ENCODE measurements around the gene SELENOT. TPM values are rescaled to one million over a fixed set of nuclear protein-coding genes. Genes with fewer than 3 reads are reported as not detected.
A peak's percentile ranks its signal among the peaks of the same experiment; 100 is the strongest.

Gene SELENOT, protein sequence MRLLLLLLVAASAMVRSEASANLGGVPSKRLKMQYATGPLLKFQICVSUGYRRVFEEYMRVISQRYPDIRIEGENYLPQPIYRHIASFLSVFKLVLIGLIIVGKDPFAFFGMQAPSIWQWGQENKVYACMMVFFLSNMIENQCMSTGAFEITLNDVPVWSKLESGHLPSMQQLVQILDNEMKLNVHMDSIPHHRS
- total RNA-seq (10 to 100 TPM; 61.4 to 68.5 TPM), polyA plus RNA-seq (100 to 1,000 TPM; 142 to 267 (median 173) TPM), total RNA-seq (42.2 to 136 (median 63.3) reads per million in 6 experiments)

DNA sequence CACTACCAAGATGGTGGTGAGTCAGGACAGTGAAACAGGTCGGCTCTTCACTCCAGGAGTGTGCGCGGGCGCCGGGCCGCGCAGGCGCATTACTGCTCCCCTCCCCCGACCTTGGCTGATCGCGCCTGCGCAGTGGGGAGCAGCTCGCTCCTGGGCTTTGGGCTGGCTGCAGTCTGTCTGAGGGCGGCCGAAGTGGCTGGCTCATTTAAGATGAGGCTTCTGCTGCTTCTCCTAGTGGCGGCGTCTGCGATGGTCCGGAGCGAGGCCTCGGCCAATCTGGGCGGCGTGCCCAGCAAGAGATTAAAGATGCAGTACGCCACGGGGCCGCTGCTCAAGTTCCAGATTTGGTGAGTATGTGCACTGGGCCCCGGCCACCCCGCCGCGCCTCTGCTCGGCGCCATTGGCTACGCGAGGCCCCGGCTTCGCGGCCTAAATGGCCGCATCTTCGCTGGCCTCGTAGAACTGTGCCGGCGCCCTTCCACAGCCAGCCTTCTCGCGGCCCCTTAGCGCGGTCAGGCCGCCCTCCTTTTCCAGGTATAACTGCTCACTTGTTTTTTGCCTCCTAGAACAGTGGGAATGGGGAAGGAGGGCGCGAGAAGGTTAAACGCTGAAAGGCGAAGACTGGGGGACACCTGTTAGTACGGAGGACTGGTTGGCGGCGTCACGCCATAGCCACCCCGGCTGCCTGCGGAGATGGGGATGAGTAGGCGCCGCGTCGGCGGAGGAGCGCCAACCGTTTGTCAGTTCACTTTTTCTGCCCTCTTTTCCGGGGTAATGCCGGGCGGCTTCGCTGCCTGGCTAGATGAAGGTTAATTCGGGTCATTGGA lies at the start of gene SELENOT:
Gene SELENOT, plus strand, starts transcription at position 169 of the 827 bp plus-strand sequence. Its CDS starts 42 bp downstream, at position 211.
- H3K9me3 Mint-ChIP-seq = peaks cover 0 to 1% (median 0%) of the 10 kb centered on the region in 9 donors
- peak within 1 kb of the TSS; percentile 97 to 99 (median 98) for H3K4me3 Mint-ChIP-seq
- POLR2A ChIA-PET = interaction anchor here (0.5 to 2.0 kb wide), 19 partner anchors 9 to 1628 kb away, joined by 3 to 34 read pairs (median 5); partner anchors contain the start of genes EIF2A, ERICH6, SERP1 and SIAH2
- H3K4me1 Mint-ChIP-seq = peaks cover 33 to 90% (median 65%) of the 10 kb centered on the region in 4 donors
- peaks cover 0 to 25% (median 7%) of the 10 kb centered on the region in 3 donors for H3K36me3 Mint-ChIP-seq
- DNase-seq = peak; percentile 90 to 97 (median 95)
- H3K27me3 Mint-ChIP-seq = peaks cover 0 to 4% (median 0%) of the 10 kb centered on the region in 5 donors
- H3K27ac Mint-ChIP-seq = peak within 1 kb of the TSS; percentile 98 to 100 (median 99)
- peak; percentile 86 for ATAC-seq

DNA sequence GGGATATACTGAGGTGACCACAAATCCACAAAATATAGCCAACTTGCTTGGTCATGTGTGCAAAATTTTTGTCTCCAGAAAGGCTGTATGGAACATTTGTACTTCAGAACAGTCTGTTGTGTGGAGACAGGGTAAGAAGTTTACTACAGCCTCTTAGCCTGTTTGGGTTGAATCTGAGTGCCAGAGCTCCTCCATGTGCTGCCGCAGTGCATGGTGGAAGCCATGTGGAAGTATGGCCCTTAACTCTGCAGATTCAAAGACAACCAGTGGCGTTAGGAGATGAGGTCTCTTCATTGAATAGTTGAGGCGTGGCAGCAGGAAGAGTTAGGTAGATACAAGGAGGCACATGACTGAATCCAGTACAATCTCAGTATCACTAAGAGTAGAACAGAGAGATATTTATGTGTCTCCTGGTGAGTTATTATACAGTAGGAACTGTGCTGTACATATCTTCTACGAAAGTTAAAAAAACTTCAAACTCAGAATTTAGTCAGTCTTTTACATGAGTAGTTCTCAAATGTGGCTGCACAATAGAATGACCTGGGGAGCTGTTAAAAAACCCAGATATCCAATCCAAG lies 47.2 kb upstream of the SELENOT start:
- H3K9me3 Mint-ChIP-seq = no peaks in the 10 kb centered on the region
- peak overlapping the region in 3 of 10 donors; percentile 3 to 60 (median 13) for H3K27ac Mint-ChIP-seq
- H3K36me3 Mint-ChIP-seq = peaks cover 0 to 75% (median 8%) of the 10 kb centered on the region in 3 donors
- H3K4me3 Mint-ChIP-seq = peak overlapping the region in 1 of 10 donors; percentile 20
- ATAC-seq = no peak
- H3K4me1 Mint-ChIP-seq = peaks cover 16 to 43% (median 34%) of the 10 kb centered on the region in 4 donors
- POLR2A ChIA-PET = interaction anchor here (1.1 to 1.3 kb wide), 2 partner anchors 8 to 10 kb away, joined by 3 to 5 read pairs; partner anchors contain the start of genes EIF2A and SERP1
- no peaks in the 10 kb centered on the region for H3K27me3 Mint-ChIP-seq
- no peak for DNase-seq

DNA sequence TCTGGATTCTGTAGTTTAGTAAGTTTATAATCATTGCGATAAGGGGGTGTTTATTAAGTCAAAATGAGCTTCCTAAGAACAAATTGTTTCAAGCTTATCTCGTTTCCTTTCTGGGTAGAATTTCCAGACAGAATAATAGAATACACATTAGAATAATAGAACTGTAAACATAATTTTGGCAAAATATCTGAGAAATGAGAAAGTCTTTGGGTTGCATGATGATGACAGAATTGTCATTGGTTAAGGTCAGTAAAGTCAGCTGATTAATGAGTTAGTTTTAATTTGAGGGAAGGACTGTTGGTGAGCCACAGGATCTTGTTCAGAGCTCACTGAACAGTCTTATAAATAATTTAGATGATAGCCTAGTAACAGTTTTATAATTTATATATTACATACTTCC lies 46.3 kb upstream of the SELENOT start:
- POLR2A ChIA-PET = interaction anchor here (1.1 to 1.3 kb wide), 3 partner anchors 9 to 46 kb away, joined by 3 to 5 read pairs (median 3); partner anchors contain the start of genes EIF2A, SELENOT and SERP1
- ATAC-seq = no peak
- Mint-ChIP-seq H3K4me3 (no peak overlapping the region), H3K9me3 (no peaks in the 10 kb centered on the region), H3K27me3 (no peaks in the 10 kb centered on the region), H3K4me1 (peaks cover 15 to 39% (median 31%) of the 10 kb centered on the region in 4 donors), H3K36me3 (peaks cover 0 to 72% (median 8%) of the 10 kb centered on the region in 3 donors), H3K27ac (peak overlapping the region in 3 of 10 donors; percentile 3 to 18 (median 16))
- no peak for DNase-seq

DNA sequence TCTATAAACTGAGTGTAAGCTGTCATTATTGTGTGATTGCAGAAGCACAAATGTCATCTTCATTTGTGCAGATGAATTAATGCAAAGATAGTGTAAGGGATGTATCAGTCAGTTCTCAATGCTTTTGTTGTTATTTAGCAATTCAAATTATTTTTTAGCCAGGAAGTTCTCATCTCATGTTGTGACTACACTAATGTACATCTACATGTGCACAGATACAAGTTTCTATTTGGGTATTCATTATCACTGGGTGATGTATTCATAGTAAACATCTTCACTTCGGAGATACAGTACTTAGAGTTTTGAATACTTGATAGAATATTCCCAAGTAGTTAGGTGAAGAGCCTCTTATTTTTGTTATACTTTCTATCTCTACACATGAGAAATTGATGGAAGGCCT lies 45.4 kb upstream of the SELENOT start:
- peaks cover 0 to 75% (median 8%) of the 10 kb centered on the region in 3 donors for H3K36me3 Mint-ChIP-seq
- DNase-seq (no peak), ATAC-seq (no peak)
- H3K27ac Mint-ChIP-seq = peak overlapping the region in 2 of 10 donors; percentile 33 to 47
- H3K4me3 Mint-ChIP-seq = no peak overlapping the region
- POLR2A ChIA-PET = interaction anchor here (0.6 to 1.3 kb wide), 2 partner anchors 16 to 45 kb away, joined by 3 read pairs; partner anchors contain the start of gene SELENOT
- H3K27me3 Mint-ChIP-seq = no peaks in the 10 kb centered on the region
- no peaks in the 10 kb centered on the region for H3K9me3 Mint-ChIP-seq
- H3K4me1 Mint-ChIP-seq = peaks cover 12 to 39% (median 29%) of the 10 kb centered on the region in 4 donors

DNA sequence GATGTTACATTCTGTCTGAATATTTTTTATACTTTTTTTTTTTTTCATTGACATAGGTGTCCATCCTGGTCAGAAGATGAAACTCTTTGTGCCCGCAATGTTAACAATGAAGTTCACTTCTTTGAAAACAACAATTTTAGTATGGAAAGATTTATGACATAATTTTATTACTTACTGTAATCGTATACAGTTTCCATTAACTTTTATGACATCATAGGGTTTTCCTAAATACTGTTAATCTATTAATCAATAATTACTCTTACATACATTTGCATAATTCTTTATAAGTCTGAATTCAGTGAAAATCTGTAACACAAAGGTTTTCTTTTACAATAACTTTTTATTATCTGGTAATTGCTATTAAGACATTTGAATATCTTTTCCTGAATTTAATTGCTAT lies 38.9 kb upstream of the SELENOT start:
- POLR2A ChIA-PET = no interaction called here
- ATAC-seq = no peak
- H3K27ac Mint-ChIP-seq = no peak overlapping the region
- H3K9me3 Mint-ChIP-seq = no peaks in the 10 kb centered on the region
- H3K4me3 Mint-ChIP-seq = no peak overlapping the region
- DNase-seq = no peak
- H3K36me3 Mint-ChIP-seq = peaks cover 0 to 67% (median 7%) of the 10 kb centered on the region in 3 donors
- H3K27me3 Mint-ChIP-seq = no peaks in the 10 kb centered on the region
- H3K4me1 Mint-ChIP-seq = peaks cover 0 to 2% (median 2%) of the 10 kb centered on the region in 4 donors

DNA sequence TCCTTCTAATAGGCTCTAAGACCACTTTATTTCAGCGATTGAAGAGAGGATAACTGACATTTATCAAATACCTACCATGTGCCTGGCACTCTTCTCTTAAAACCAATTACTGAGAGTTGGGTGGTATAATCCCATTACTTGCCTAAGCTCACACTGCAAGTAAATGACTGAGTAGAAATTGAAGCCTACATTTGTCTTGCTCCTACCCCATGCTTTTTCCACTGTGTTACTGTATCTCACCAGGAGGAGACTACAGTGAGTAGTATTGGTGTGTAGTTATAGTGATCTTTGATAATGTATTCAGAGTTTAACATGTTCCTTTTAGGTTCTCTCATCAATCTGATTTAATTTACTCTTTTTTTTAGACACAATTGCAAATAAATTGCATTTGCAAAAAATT lies 35.8 kb upstream of the SELENOT start:
- Mint-ChIP-seq H3K9me3 (no peaks in the 10 kb centered on the region), H3K4me1 (no peaks in the 10 kb centered on the region), H3K27ac (no peak overlapping the region), H3K36me3 (peaks cover 0 to 75% (median 11%) of the 10 kb centered on the region in 3 donors), H3K4me3 (no peak overlapping the region), H3K27me3 (no peaks in the 10 kb centered on the region)
- POLR2A ChIA-PET = no interaction called here
- DNase-seq (no peak), ATAC-seq (no peak)

DNA sequence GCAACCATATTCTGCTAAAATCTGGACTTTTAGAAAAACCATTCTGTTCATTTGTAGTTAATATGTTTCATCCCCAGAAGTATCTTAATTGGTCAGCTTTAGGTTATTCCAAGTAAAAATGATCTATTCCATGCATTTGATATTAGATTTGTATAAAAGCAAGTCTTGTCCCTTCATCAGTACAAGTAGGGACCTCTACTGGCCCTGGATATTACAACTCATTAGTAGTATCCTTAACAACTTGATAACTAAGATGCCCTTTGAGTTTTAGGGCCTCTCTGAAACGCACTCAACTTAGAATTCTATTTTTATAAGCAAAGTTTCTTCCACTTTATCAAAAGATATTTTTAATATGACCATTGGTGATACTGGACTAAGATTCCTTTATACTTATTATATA lies 25.3 kb upstream of the SELENOT start:
- Mint-ChIP-seq H3K4me3 (no peak overlapping the region), H3K4me1 (peaks cover 0 to 26% (median 11%) of the 10 kb centered on the region in 4 donors), H3K36me3 (peaks cover 0 to 84% (median 16%) of the 10 kb centered on the region in 3 donors), H3K27ac (peak overlapping the region in 4 of 10 donors; percentile 1 to 66 (median 38)), H3K9me3 (no peaks in the 10 kb centered on the region), H3K27me3 (no peaks in the 10 kb centered on the region)
- DNase-seq (no peak), ATAC-seq (no peak)
- POLR2A ChIA-PET = no interaction called here

DNA sequence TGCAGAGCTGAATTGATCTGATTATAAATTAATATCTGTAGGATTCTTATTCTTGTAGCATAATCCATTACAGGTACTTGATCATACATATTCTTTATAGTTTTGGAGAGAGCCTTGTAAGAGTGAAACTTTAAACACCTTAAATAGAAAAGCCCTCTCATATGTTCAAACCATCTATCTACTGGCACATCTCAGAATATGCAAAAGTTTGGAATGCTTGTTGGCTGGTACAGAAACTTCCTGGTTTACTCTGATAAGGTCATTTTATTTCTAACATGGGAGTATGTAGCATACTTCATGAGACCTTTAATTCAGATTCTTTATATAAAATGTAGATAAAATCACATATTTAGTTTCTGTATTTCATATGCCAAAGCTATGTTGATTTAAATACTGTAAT lies 21.9 kb upstream of the SELENOT start:
- no peak overlapping the region for H3K4me3 Mint-ChIP-seq
- H3K36me3 Mint-ChIP-seq = peaks cover 4 to 83% (median 12%) of the 10 kb centered on the region in 3 donors
- POLR2A ChIA-PET = no interaction called here
- no peak for DNase-seq
- peak overlapping the region in 1 of 10 donors; percentile 47 for H3K27ac Mint-ChIP-seq
- no peaks in the 10 kb centered on the region for H3K9me3 Mint-ChIP-seq
- no peak for ATAC-seq
- peaks cover 0 to 12% (median 5%) of the 10 kb centered on the region in 4 donors for H3K4me1 Mint-ChIP-seq
- H3K27me3 Mint-ChIP-seq = no peaks in the 10 kb centered on the region

DNA sequence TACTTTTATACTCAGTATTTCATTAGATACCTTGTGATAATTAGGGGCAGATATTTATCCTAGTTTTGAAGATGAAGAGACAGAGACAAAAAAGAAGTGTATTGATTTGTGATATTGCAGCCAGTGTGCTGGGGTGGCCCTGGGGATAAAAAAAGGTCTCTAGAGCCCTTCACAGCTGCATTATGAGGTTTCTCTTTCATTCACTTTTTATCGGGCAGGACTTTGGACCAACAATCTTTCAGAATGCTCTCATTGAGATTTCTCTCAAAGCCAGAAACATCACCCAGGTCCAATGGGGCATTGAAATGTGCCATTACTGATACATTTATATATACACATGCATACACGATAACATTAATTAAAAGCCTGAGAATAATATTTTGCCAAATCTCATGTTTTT lies 20.5 kb upstream of the SELENOT start:
- no peaks in the 10 kb centered on the region for H3K9me3 Mint-ChIP-seq
- no peak for DNase-seq
- peaks cover 0 to 3% (median 0%) of the 10 kb centered on the region in 4 donors for H3K4me1 Mint-ChIP-seq
- ATAC-seq = no peak
- H3K27ac Mint-ChIP-seq = peak overlapping the region in 4 of 10 donors; percentile 41 to 76 (median 56)
- POLR2A ChIA-PET = no interaction called here
- H3K27me3 Mint-ChIP-seq = no peaks in the 10 kb centered on the region
- H3K36me3 Mint-ChIP-seq = peaks cover 4 to 78% (median 10%) of the 10 kb centered on the region in 3 donors
- H3K4me3 Mint-ChIP-seq = no peak overlapping the region

DNA sequence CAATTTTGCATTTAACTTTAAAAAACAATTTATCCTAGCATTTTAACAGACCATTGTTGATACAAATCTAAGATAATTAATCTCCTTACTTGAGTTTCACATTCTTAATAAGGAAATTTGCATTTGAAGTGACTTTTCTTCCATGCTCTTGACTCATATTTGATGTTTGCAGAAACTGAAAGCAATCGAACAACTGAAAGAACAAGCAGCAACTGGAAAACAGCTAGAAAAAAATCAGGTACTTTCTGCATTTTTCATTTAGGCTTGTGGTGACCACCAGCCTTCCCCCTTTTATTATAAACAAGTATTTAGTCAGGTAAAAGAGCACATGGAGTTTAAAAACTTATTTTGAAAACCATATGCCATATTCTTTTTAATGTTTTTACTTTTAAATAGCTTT lies 20.1 kb upstream of the SELENOT start:
- Mint-ChIP-seq H3K36me3 (peaks cover 4 to 74% (median 10%) of the 10 kb centered on the region in 3 donors), H3K27me3 (no peaks in the 10 kb centered on the region), H3K9me3 (no peaks in the 10 kb centered on the region), H3K4me1 (no peaks in the 10 kb centered on the region), H3K27ac (peak overlapping the region in 1 of 10 donors; percentile 41), H3K4me3 (no peak overlapping the region)
- ATAC-seq = no peak
- DNase-seq = no peak
- POLR2A ChIA-PET = no interaction called here

DNA sequence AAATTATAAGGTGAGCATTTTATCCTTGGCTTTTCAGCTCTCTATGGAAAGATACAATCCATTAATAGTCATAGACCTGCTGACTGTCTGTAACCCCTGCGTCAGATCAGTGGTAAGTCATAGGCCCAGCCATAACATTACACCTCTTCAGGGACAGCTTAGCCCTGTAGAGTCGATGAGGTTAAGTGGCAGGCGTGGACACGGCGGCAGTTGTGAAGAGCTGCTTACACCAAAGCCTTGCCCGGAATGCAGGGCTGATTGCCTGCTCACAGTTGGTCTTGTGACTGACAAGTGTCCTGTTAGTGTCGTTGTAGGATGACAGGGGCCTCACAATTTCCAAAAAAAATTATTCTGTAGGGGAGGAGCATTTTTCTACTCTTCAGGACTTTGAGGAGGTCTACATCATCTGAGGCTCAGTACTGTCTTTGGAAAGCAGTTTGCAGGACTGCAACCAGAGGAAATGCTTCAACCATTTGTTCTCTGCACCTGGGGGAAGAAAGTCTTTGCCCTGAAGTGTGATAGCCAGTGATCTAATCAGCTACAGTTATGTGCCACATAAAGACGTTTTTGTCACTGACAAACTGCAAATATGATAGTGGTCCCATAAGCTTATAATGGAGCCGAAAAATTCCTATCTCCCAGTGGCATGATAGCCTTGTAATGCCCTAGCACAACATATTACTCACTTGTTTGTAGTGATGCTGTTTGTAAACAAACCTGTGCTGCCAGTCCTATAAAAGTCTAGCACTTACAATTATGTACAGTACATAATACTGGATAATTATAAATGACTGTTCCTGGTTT lies 14.9 kb upstream of the SELENOT start:
- DNase-seq (no peak), ATAC-seq (no peak)
- H3K4me1 Mint-ChIP-seq = peaks cover 0 to 5% (median 4%) of the 10 kb centered on the region in 4 donors
- peak overlapping the region in 7 of 10 donors; percentile 8 to 80 (median 73) for H3K27ac Mint-ChIP-seq
- POLR2A ChIA-PET = no interaction called here
- H3K36me3 Mint-ChIP-seq = peaks cover 4 to 32% (median 5%) of the 10 kb centered on the region in 3 donors
- H3K27me3 Mint-ChIP-seq = no peaks in the 10 kb centered on the region
- H3K9me3 Mint-ChIP-seq = no peaks in the 10 kb centered on the region
- no peak overlapping the region for H3K4me3 Mint-ChIP-seq

DNA sequence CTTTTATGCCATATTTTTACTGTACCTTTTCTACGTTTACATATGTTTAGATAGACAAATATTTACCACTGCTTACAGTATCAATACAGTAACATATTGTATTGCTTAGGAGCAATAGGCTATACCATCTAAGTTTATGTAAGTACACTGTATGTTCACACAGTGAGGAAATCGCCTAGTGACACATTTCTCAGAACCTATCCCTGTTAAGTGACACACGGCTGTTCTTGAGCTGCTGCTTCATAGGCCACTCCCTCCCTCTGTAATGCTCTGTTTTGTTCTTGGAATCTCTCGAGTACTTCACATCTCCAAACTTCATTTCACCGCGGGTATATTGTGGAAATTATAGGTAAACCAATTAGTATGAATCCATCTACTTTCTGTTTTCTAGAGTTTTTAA lies 13.4 kb upstream of the SELENOT start:
- ATAC-seq (no peak), DNase-seq (no peak)
- Mint-ChIP-seq H3K27me3 (no peaks in the 10 kb centered on the region), H3K4me3 (no peak overlapping the region), H3K4me1 (peaks cover 0 to 5% (median 4%) of the 10 kb centered on the region in 4 donors), H3K27ac (peak overlapping the region in 5 of 10 donors; percentile 5 to 71 (median 32)), H3K36me3 (peaks cover 4 to 22% (median 5%) of the 10 kb centered on the region in 3 donors), H3K9me3 (no peaks in the 10 kb centered on the region)
- POLR2A ChIA-PET = no interaction called here
